OCI-LY3 (cell line): ENCODE measurements around the gene FRAS1.

ENCODE experiments used
- H2AFZ ChIP-seq: fragments of 200-600, 300-600 bp; shearing (Covaris generic); 2 replicates; pipeline ENCODE4 v1.6.0; 2014; ENCODE audit warnings: antibody characterized with exemption, low read depth, low read length
- H3K27ac ChIP-seq: fragments of 200-600, 300-600 bp; sonication (generic); 2 replicates; pipeline ENCODE4 v1.5.1; 2014; ENCODE audit warnings: mild to moderate bottlenecking, low read length, moderate library complexity, mixed read lengths
- H3K27me3 ChIP-seq: fragments of 200-600, 300-600 bp; sonication (generic); 2 replicates; pipeline ENCODE4 v1.6.1; 2014; ENCODE audit warnings: low read depth, low read length, mixed read lengths
- H3K36me3 ChIP-seq: fragments of 200-600, 300-600 bp; sonication (generic); replicated peaks from 2 replicates; pipeline ENCODE3; 2014; ENCODE audit warnings: low read depth, low read length, mixed read lengths
- H3K4me1 ChIP-seq: fragments of 300-600, 200-600 bp; sonication (generic); 2 replicates; pipeline ENCODE4 v1.6.1; 2014; ENCODE audit warnings: low read length, mixed read lengths
- H3K4me2 ChIP-seq: fragments of 200-600, 300-600 bp; sonication (generic); 2 replicates; pipeline ENCODE4 v1.6.1; 2014; ENCODE audit warnings: low read length, mixed read lengths
- H3K4me3 ChIP-seq: fragments of 300-600, 200-600 bp; sonication (generic); 2 replicates; pipeline ENCODE4 v1.5.1; 2014; ENCODE audit warnings: antibody characterized with exemption, mild to moderate bottlenecking, low read length, moderate library complexity
- H3K79me2 ChIP-seq: fragments of 300-600, 200-600 bp; shearing (Covaris generic); 2 replicates; pipeline ENCODE4 v1.6.1; 2014; ENCODE audit warnings: mild to moderate bottlenecking, low read length, mixed read lengths
- H3K9ac ChIP-seq: fragments of 300-600, 200-600 bp; shearing (Covaris generic); 2 replicates; pipeline ENCODE4 v1.6.0; 2014; ENCODE audit warnings: mild to moderate bottlenecking, low read length, moderate library complexity
- H3K9me3 ChIP-seq: fragments of 200-600, 300-600 bp; shearing (Covaris generic); 2 replicates; pipeline ENCODE4 v1.6.1; 2014; ENCODE audit warnings: low read length, mixed read lengths; ENCODE audit not compliant: insufficient read depth
- H4K20me1 ChIP-seq: fragments of 200-600, 300-600 bp; sonication (generic); 2 replicates; pipeline ENCODE4 v1.6.1; 2016; ENCODE audit warnings: low read length, mixed read lengths; ENCODE audit not compliant: insufficient read depth
- EZH2phosphoT487 ChIP-seq: fragments of 200-600 bp; shearing (Covaris generic); IDR thresholded peaks from 2 replicates; pipeline ENCODE4 v1.6.1; 2018; ENCODE audit warnings: antibody characterized with exemption, mixed run types, low read depth
- TF ChIP-seq, protein P1 (sequence below): fragments of 200-600, 300-600 bp; sonication (generic); IDR thresholded peaks from 2 replicates; pipeline ENCODE4 v1.5.1; 2014; ENCODE audit warnings: antibody characterized with exemption, low read length, low read depth

FRAS1 gene

DNA sequence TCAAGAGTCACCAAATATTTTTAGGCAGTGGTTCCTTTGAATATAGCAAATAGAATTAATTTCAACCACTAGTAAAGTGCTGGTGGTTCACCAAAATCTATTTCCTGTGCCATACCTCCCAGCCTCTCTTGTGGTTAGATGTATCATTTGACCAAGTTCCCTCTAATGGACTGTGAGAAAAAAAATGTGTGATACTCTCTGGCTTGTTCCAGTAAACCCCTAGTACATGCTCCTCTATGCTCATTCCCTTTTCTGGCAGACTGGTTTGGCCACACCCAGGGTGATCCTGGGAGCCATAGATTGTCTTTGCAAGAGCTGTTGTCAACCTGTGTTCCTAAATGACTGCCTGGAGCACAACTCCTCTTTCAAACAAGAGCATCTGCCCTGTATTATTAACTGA, 109.5 kb downstream of the FRAS1 start:
- H3K4me3 ChIP-seq: no peak overlapping the region
- H3K4me1 ChIP-seq: no peaks in the 10 kb centered on the region
- H3K9me3 ChIP-seq: no peaks in the 10 kb centered on the region
- H2AFZ ChIP-seq: no peak overlapping the region
- no peak overlapping the region for H3K4me2 ChIP-seq
- H3K27ac ChIP-seq: no peak overlapping the region
- 0 out of 2 replicates have a peak, but pooled peaks cover 2% of the 10 kb centered on the region for H3K27me3 ChIP-seq
- TF ChIP-seq EZH2phosphoT487: no peak
- TF ChIP-seq, protein P1, sequence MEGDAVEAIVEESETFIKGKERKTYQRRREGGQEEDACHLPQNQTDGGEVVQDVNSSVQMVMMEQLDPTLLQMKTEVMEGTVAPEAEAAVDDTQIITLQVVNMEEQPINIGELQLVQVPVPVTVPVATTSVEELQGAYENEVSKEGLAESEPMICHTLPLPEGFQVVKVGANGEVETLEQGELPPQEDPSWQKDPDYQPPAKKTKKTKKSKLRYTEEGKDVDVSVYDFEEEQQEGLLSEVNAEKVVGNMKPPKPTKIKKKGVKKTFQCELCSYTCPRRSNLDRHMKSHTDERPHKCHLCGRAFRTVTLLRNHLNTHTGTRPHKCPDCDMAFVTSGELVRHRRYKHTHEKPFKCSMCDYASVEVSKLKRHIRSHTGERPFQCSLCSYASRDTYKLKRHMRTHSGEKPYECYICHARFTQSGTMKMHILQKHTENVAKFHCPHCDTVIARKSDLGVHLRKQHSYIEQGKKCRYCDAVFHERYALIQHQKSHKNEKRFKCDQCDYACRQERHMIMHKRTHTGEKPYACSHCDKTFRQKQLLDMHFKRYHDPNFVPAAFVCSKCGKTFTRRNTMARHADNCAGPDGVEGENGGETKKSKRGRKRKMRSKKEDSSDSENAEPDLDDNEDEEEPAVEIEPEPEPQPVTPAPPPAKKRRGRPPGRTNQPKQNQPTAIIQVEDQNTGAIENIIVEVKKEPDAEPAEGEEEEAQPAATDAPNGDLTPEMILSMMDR: no peak
- no peaks in the 10 kb centered on the region for H3K79me2 ChIP-seq
- no peaks in the 10 kb centered on the region for H3K36me3 ChIP-seq
- H4K20me1 ChIP-seq: no peaks in the 10 kb centered on the region
- no peak overlapping the region for H3K9ac ChIP-seq

DNA sequence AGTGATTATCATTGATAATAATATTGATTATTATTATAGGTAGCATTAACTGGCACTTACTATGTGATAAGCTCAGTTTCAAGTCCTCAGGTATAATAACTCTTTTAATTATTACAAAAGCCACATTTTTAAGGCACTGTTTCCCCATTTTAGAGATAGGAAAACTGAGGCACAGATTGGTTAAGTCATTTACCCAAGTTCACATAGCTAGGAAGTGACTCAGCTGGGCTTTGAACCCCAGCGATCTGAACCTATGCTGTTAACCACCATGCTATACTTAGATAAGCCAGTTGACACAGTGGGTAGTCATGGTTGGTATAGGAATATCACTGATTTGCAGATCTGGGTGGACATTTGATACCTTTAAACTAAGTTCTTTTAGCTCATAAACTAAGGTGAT, 110.4 kb downstream of the FRAS1 start:
- 0 out of 2 replicates have a peak, but pooled peaks cover 2% of the 10 kb centered on the region for H3K27me3 ChIP-seq
- H2AFZ ChIP-seq: no peak overlapping the region
- no peaks in the 10 kb centered on the region for H4K20me1 ChIP-seq
- no peak overlapping the region for H3K4me3 ChIP-seq
- H3K36me3 ChIP-seq: no peaks in the 10 kb centered on the region
- no peak for TF ChIP-seq EZH2phosphoT487
- TF ChIP-seq, protein P1: no peak
- no peak overlapping the region for H3K9ac ChIP-seq
- no peaks in the 10 kb centered on the region for H3K4me1 ChIP-seq
- H3K79me2 ChIP-seq: no peaks in the 10 kb centered on the region
- no peaks in the 10 kb centered on the region for H3K9me3 ChIP-seq
- no peak overlapping the region for H3K4me2 ChIP-seq
- H3K27ac ChIP-seq: no peak overlapping the region

DNA sequence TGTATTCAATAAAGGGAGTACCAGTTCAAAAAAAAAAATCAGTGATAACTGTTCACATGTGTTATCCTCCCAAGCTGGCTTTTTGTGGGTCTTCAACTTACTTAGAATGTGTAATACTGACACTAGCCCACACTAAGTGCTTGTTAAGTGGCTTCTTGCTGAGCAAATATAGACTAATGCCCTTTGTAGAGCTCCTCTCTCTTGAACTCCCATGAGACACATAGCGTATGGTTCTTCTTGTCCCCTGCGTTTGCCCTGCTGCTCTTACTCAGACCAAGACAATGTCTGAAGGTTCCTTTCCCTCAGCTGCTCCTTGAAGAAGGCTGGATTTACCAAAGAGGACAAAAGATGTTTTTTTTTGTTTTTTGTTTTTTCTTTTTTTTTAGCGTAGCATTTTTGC, 110.9 kb downstream of the FRAS1 start:
- no peaks in the 10 kb centered on the region for H3K9me3 ChIP-seq
- no peak overlapping the region for H2AFZ ChIP-seq
- H3K4me2 ChIP-seq: no peak overlapping the region
- H3K4me1 ChIP-seq: no peaks in the 10 kb centered on the region
- TF ChIP-seq, protein P1: no peak
- TF ChIP-seq EZH2phosphoT487: no peak
- no peaks in the 10 kb centered on the region for H3K36me3 ChIP-seq
- H3K27me3 ChIP-seq: 0 out of 2 replicates have a peak, but pooled peaks cover 2% of the 10 kb centered on the region
- no peak overlapping the region for H3K9ac ChIP-seq
- no peaks in the 10 kb centered on the region for H4K20me1 ChIP-seq
- no peak overlapping the region for H3K4me3 ChIP-seq
- no peaks in the 10 kb centered on the region for H3K79me2 ChIP-seq
- H3K27ac ChIP-seq: no peak overlapping the region

DNA sequence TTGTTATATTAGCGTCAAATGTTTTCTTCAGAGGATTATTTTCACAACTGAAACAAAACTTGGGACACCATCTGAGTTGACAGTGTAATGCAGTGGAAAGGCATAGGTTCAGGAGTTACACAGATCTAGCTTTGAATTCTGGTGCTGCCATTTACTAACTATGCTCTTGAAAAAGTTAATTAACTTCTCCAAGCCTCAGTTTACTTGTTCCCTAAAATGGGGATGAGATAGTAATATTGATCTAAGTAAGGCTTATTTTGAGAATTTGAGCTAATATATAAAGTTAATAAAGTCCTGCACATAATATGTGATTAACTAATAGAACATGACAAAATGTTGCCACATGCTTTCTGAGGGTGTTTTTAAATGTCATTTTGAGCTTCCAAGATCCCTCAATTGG, 112.6 kb downstream of the FRAS1 start:
- H2AFZ ChIP-seq: no peak overlapping the region
- no peaks in the 10 kb centered on the region for H3K9me3 ChIP-seq
- no peak overlapping the region for H3K4me2 ChIP-seq
- no peaks in the 10 kb centered on the region for H4K20me1 ChIP-seq
- H3K4me3 ChIP-seq: no peak overlapping the region
- TF ChIP-seq, protein P1: no peak
- TF ChIP-seq EZH2phosphoT487: no peak
- H3K36me3 ChIP-seq: no peaks in the 10 kb centered on the region
- H3K27ac ChIP-seq: no peak overlapping the region
- H3K4me1 ChIP-seq: no peaks in the 10 kb centered on the region
- 0 out of 2 replicates have a peak, but pooled peaks cover 2% of the 10 kb centered on the region for H3K27me3 ChIP-seq
- H3K9ac ChIP-seq: no peak overlapping the region
- no peaks in the 10 kb centered on the region for H3K79me2 ChIP-seq
